Activated naive CD8-positive, alpha-beta T cell (primary cell): ENCODE measurements around the gene SUZ12.
"Not testable (repeated sequence)": the region's sequence is repeated elsewhere in the genome, so short reads cannot be mapped to it uniquely, and the experiment has no call there.

Source experiments
- H3K27ac Mint-ChIP-seq: one replicate; pipeline ENCODE4 v1.8.0; 2021; ENCODE audit warnings: mixed read lengths
- H3K27me3 Mint-ChIP-seq: one replicate; pipeline ENCODE4 v1.8.0; 2021; ENCODE audit warnings: mixed read lengths
- H3K36me3 Mint-ChIP-seq: one replicate; pipeline ENCODE4 v1.8.0; 2021; ENCODE audit warnings: mixed read lengths
- H3K4me1 Mint-ChIP-seq: one replicate; pipeline ENCODE4 v1.8.0; 2021; ENCODE audit warnings: low read depth, mixed read lengths
- H3K4me3 Mint-ChIP-seq: one replicate; pipeline ENCODE4 v1.8.0; 2021; ENCODE audit warnings: mild to moderate bottlenecking, mixed read lengths
- H3K9me3 Mint-ChIP-seq: one replicate; pipeline ENCODE4 v1.8.0; 2021; ENCODE audit warnings: low read depth, mixed read lengths

The SUZ12 gene

GRCh38 chr17:31936615-31937609 lies at the start of gene SUZ12:
Gene SUZ12 (plus strand): TSS chr17:31937007. CDS start chr17:31937247, 240 bp downstream.
- H3K36me3 Mint-ChIP-seq, H3K27me3 Mint-ChIP-seq, H3K9me3 Mint-ChIP-seq: not testable (repeated sequence)
- Mint-ChIP-seq H3K4me1 (peaks cover 22% of the 10 kb centered on the region), H3K4me3 (peak within 1 kb of the TSS; percentile 89), H3K27ac (peak within 1 kb of the TSS; percentile 89)

GRCh38 chr17:31888124-31888523 lies 48.7 kb upstream of the SUZ12 start:
- Mint-ChIP-seq H3K9me3 (no peaks in the 10 kb centered on the region), H3K27me3 (no peaks in the 10 kb centered on the region), H3K36me3 (peaks cover 9% of the 10 kb centered on the region), H3K4me3 (no peak overlapping the region), H3K27ac (no peak overlapping the region), H3K4me1 (peaks cover 3% of the 10 kb centered on the region)

GRCh38 chr17:31900877-31901276 lies 35.9 kb upstream of the SUZ12 start:
- Mint-ChIP-seq H3K27me3 (no peaks in the 10 kb centered on the region), H3K27ac (no peak overlapping the region), H3K36me3 (peaks cover 5% of the 10 kb centered on the region), H3K9me3 (no peaks in the 10 kb centered on the region), H3K4me3 (no peak overlapping the region), H3K4me1 (peaks cover 17% of the 10 kb centered on the region)

- Mint-ChIP-seq H3K9me3 (no peaks in the 10 kb centered on the region), H3K27me3 (no peaks in the 10 kb centered on the region), H3K4me1 (peaks cover 22% of the 10 kb centered on the region), H3K36me3 (peaks cover 3% of the 10 kb centered on the region), H3K27ac (peak overlapping the region; percentile 22), H3K4me3 (peak overlapping the region; percentile 38)
Measured at GRCh38 chr17:31902693-31903092, 34.1 kb upstream of the SUZ12 start.

GRCh38 chr17:31903401-31903800 lies 33.4 kb upstream of the SUZ12 start:
- H3K9me3 Mint-ChIP-seq = no peaks in the 10 kb centered on the region
- no peak overlapping the region for H3K27ac Mint-ChIP-seq
- no peaks in the 10 kb centered on the region for H3K27me3 Mint-ChIP-seq
- peaks cover 25% of the 10 kb centered on the region for H3K4me1 Mint-ChIP-seq
- no peak overlapping the region for H3K4me3 Mint-ChIP-seq
- H3K36me3 Mint-ChIP-seq = no peaks in the 10 kb centered on the region

GRCh38 chr17:31907342-31907962 lies 29.4 kb upstream of the SUZ12 start:
- Mint-ChIP-seq H3K9me3 (no peaks in the 10 kb centered on the region), H3K27me3 (peaks cover 11% of the 10 kb centered on the region), H3K36me3 (no peaks in the 10 kb centered on the region), H3K4me1 (peaks cover 16% of the 10 kb centered on the region), H3K27ac (peak overlapping the region; percentile 61), H3K4me3 (no peak overlapping the region)

- peaks cover 11% of the 10 kb centered on the region for H3K27me3 Mint-ChIP-seq
- peaks cover 15% of the 10 kb centered on the region for H3K4me1 Mint-ChIP-seq
- no peak overlapping the region for H3K4me3 Mint-ChIP-seq
- no peak overlapping the region for H3K27ac Mint-ChIP-seq
- H3K36me3 Mint-ChIP-seq = no peaks in the 10 kb centered on the region
- H3K9me3 Mint-ChIP-seq = no peaks in the 10 kb centered on the region
Measured at GRCh38 chr17:31908386-31908785, 28.4 kb upstream of the SUZ12 start.

- not testable (repeated sequence) for H3K9me3 Mint-ChIP-seq, H3K4me1 Mint-ChIP-seq
Measured at GRCh38 chr17:31912705-31913104, 24.1 kb upstream of the SUZ12 start.

GRCh38 chr17:31915456-31916100 lies 21.2 kb upstream of the SUZ12 start:
- H3K9me3 Mint-ChIP-seq = no peaks in the 10 kb centered on the region
- H3K27ac Mint-ChIP-seq = no peak overlapping the region
- H3K4me3 Mint-ChIP-seq = no peak overlapping the region
- peaks cover 9% of the 10 kb centered on the region for H3K27me3 Mint-ChIP-seq
- H3K4me1 Mint-ChIP-seq = peaks cover 15% of the 10 kb centered on the region
- H3K36me3 Mint-ChIP-seq = no peaks in the 10 kb centered on the region

More at GRCh38 chr17:31912705-31913104, 24.1 kb upstream of the SUZ12 start:
- not testable (repeated sequence) for H3K27ac Mint-ChIP-seq, H3K4me3 Mint-ChIP-seq, H3K36me3 Mint-ChIP-seq
- H3K27me3 Mint-ChIP-seq = peaks cover 13% of the 10 kb centered on the region

GRCh38 chr17:31916491-31917064 lies 20.2 kb upstream of the SUZ12 start:
- no peaks in the 10 kb centered on the region for H3K9me3 Mint-ChIP-seq
- H3K36me3 Mint-ChIP-seq = no peaks in the 10 kb centered on the region
- H3K4me3 Mint-ChIP-seq = no peak overlapping the region
- H3K27me3 Mint-ChIP-seq = peaks cover 9% of the 10 kb centered on the region
- H3K4me1 Mint-ChIP-seq = peaks cover 15% of the 10 kb centered on the region
- H3K27ac Mint-ChIP-seq = no peak overlapping the region

GRCh38 chr17:31917065-31917529 lies 19.7 kb upstream of the SUZ12 start:
- Mint-ChIP-seq H3K27ac (no peak overlapping the region), H3K27me3 (peaks cover 5% of the 10 kb centered on the region), H3K4me3 (no peak overlapping the region), H3K9me3 (no peaks in the 10 kb centered on the region), H3K4me1 (peaks cover 15% of the 10 kb centered on the region), H3K36me3 (no peaks in the 10 kb centered on the region)

- H3K27ac Mint-ChIP-seq, H3K27me3 Mint-ChIP-seq, H3K9me3 Mint-ChIP-seq, H3K36me3 Mint-ChIP-seq, H3K4me3 Mint-ChIP-seq: not testable (repeated sequence)
- peaks cover 15% of the 10 kb centered on the region for H3K4me1 Mint-ChIP-seq
Measured at GRCh38 chr17:31917721-31918120, 19.1 kb upstream of the SUZ12 start.

GRCh38 chr17:31918701-31919128 lies 18.1 kb upstream of the SUZ12 start:
- Mint-ChIP-seq H3K27ac (peak overlapping the region; percentile 41), H3K4me3 (no peak overlapping the region), H3K9me3 (no peaks in the 10 kb centered on the region)

GRCh38 chr17:31919802-31920525 lies 16.8 kb upstream of the SUZ12 start:
- Mint-ChIP-seq H3K27ac (peak overlapping the region; percentile 91), H3K36me3 (no peaks in the 10 kb centered on the region), H3K4me3 (peak overlapping the region; percentile 8), H3K9me3 (no peaks in the 10 kb centered on the region), H3K4me1 (peaks cover 15% of the 10 kb centered on the region), H3K27me3 (peaks cover 3% of the 10 kb centered on the region)

More at GRCh38 chr17:31918701-31919128, 18.1 kb upstream of the SUZ12 start:
- Mint-ChIP-seq H3K36me3 (no peaks in the 10 kb centered on the region), H3K4me1 (peaks cover 15% of the 10 kb centered on the region), H3K27me3 (peaks cover 3% of the 10 kb centered on the region)
